HCT116 (cell line): ENCODE results near the gene HNRNPAB. TPM values are rescaled to one million over a fixed set of nuclear protein-coding genes. Genes with fewer than 3 reads are reported as not detected.

Experiments used
- ATAC-seq: fragments of 200-7000 bp; cut with Tn5 transposase; 2 replicates; pipeline ENCODE4 v1.9.1; 2020; ENCODE audit warnings: mild to moderate bottlenecking, moderate library complexity
- BruUV-seq: library from RNA; stranded (reverse); fragments of 400-500 nt; replicated peaks from 2 replicates; lab custom pipeline; 2021; lab: Mats Ljungman, UMichigan
- CTCF ChIA-PET: fragments of 300-600 bp; sonication (Branson Sonifier 250); formaldehyde crosslinking; loops from one replicate; lab custom pipeline; 2021; ENCODE audit warnings: antibody characterized with exemption; lab: Charles Lee
- POLR2A ChIA-PET: fragments of 300-600, 350-600 bp; sonication (Branson Sonifier 250); formaldehyde crosslinking; loops from one replicate; lab custom pipeline; 2021; ENCODE audit warnings: antibody characterized with exemption; lab: Charles Lee
- RAD21 ChIA-PET, 2 experiments: fragments of 300-600 bp; sonication (Branson Sonifier 250); formaldehyde crosslinking; loops; one replicate each; lab custom pipeline; 2023; ENCODE audit warnings: low total read pairs in 2 of 2; ENCODE audit not compliant: uncharacterized antibody in 2 of 2, unreplicated experiment in 2 of 2, low non-redundant PET in 1 of 2; lab: Charles Lee
- DNase-seq: peaks from one replicate; pipeline ENCODE4 v3.0.0-alpha.2; 2010; ENCODE audit warnings: low read depth, low spot score
- H2AFZ ChIP-seq: fragments of 200-600 bp; shearing (Covaris generic), sonication (generic); 2 replicates; pipeline ENCODE4 v1.6.1; 2017; ENCODE audit warnings: low read depth, mixed run types, mixed read lengths, antibody characterized with exemption, low read length; ENCODE audit not compliant: poor library complexity, severe bottlenecking
- H3K27ac ChIP-seq: 2 replicates; pipeline ENCODE4 v1.5.1; 2012; ENCODE audit warnings: low read depth, low read length
- H3K27me3 ChIP-seq: fragments of 200-600 bp; sonication (generic); 2 replicates; pipeline ENCODE4 v1.6.1; 2016; ENCODE audit warnings: mixed run types, low read length, mixed read lengths; ENCODE audit not compliant: insufficient read depth
- H3K36me3 ChIP-seq, 2 experiments: fragments of 200-500 bp in 1 of 2; fragments of 200-600 bp in 1 of 2; sonication (Bioruptor generic) in 1 of 2; sonication (generic) in 1 of 2; 2 replicates each; pipeline versions ENCODE4 v1.5.1 to v1.6.1; 2014 to 2016; ENCODE audit warnings: low read length in 2 of 2, inconsistent platforms in 1 of 2, mixed read lengths in 1 of 2, mixed run types in 1 of 2; ENCODE audit not compliant: insufficient read depth in 2 of 2, control insufficient read depth in 1 of 2
- H3K4me1 ChIP-seq, 2 experiments: fragments of 200-600 bp in 1 of 2; sonication (generic) in 1 of 2; 2 replicates each; pipeline versions ENCODE4 v1.5.1 to v1.6.1; 2012 to 2017; ENCODE audit warnings: low read length in 2 of 2, inconsistent platforms in 1 of 2, mild to moderate bottlenecking in 1 of 2, mixed read lengths in 1 of 2, mixed run types in 1 of 2, moderate library complexity in 1 of 2; ENCODE audit not compliant: insufficient read depth in 2 of 2, control insufficient read depth in 1 of 2
- H3K4me2 ChIP-seq: fragments of 200-600 bp; sonication (generic); 2 replicates; pipeline ENCODE4 v1.6.1; 2017; ENCODE audit warnings: mixed run types, low read length, mixed read lengths
- H3K4me3 ChIP-seq, 2 experiments: fragments of 200-600 bp in 1 of 2; sonication (generic) in 1 of 2; replicated peaks in 1 of 2; 2 replicates each; pipeline ENCODE4 v1.5.1; 2011 to 2016; ENCODE audit warnings: low read length in 2 of 2, control low read depth in 1 of 2, low read depth in 1 of 2, mild to moderate bottlenecking in 1 of 2, mixed read lengths in 1 of 2, mixed run types in 1 of 2
- H3K79me2 ChIP-seq: fragments of 200-600 bp; sonication (generic); 2 replicates; pipeline ENCODE4 v1.6.1; 2017; ENCODE audit warnings: mild to moderate bottlenecking, mixed run types, low read length, moderate library complexity, mixed read lengths; ENCODE audit not compliant: insufficient read depth
- H3K9ac ChIP-seq: fragments of 200-600 bp; sonication (generic); 2 replicates; pipeline ENCODE4 v1.6.1; 2016; ENCODE audit warnings: low read length, mixed read lengths
- H3K9me2 ChIP-seq: fragments of 200-600 bp; sonication (generic), shearing (Covaris generic); 2 replicates; pipeline ENCODE4 v1.6.1; 2017; ENCODE audit warnings: mixed run types, mild to moderate bottlenecking, moderate library complexity; ENCODE audit not compliant: insufficient read depth
- H3K9me3 ChIP-seq, 2 experiments: fragments of 200-500 bp in 1 of 2; fragments of 200-600 bp in 1 of 2; sonication (Bioruptor generic) in 1 of 2; sonication (generic) in 1 of 2; 2 replicates each; pipeline ENCODE4 v1.6.1; 2014 to 2017; ENCODE audit warnings: low read length in 2 of 2, mixed read lengths in 2 of 2, inconsistent platforms in 1 of 2, low read depth in 1 of 2, mild to moderate bottlenecking in 1 of 2, mixed run types in 1 of 2, moderate library complexity in 1 of 2; ENCODE audit not compliant: control insufficient read depth in 1 of 2, insufficient read depth in 1 of 2
- H4K20me1 ChIP-seq: fragments of 200-600 bp; sonication (generic), shearing (Covaris generic); 2 replicates; pipeline ENCODE4 v1.6.1; 2017; ENCODE audit warnings: mixed run types, mild to moderate bottlenecking, moderate library complexity; ENCODE audit not compliant: insufficient read depth
- CBX3 ChIP-seq: IDR thresholded peaks from 2 replicates; pipeline ENCODE4 v1.6.1; 2012; ENCODE audit warnings: low read depth
- CEBPB ChIP-seq: IDR thresholded peaks from 2 replicates; pipeline ENCODE4 v1.6.1; 2012; ENCODE audit warnings: low read depth
- EGR1 ChIP-seq: IDR thresholded peaks from 2 replicates; pipeline ENCODE4 v1.6.1; 2012; ENCODE audit warnings: low read depth
- ELF1 ChIP-seq: IDR thresholded peaks from 2 replicates; pipeline ENCODE4 v1.6.1; 2012; ENCODE audit warnings: low read depth, borderline replicate concordance
- EZH2 ChIP-seq: fragments of 200-600 bp; sonication (generic); IDR thresholded peaks from 2 replicates; pipeline ENCODE4 v1.6.1; 2017; ENCODE audit warnings: antibody characterized with exemption, mixed run types
- EZH2phosphoT487 ChIP-seq: fragments of 200-600 bp; IDR thresholded peaks from 2 replicates; pipeline ENCODE4 v1.6.1; 2018; ENCODE audit warnings: antibody characterized with exemption, borderline replicate concordance
- FOSL1 ChIP-seq: IDR thresholded peaks from 2 replicates; pipeline ENCODE4 v1.6.1; 2012; ENCODE audit warnings: low read depth
- RAD21 ChIP-seq: IDR thresholded peaks from 2 replicates; pipeline ENCODE4 v1.6.1; 2012; ENCODE audit warnings: low read depth, mild to moderate bottlenecking
- SIN3A ChIP-seq: IDR thresholded peaks from 2 replicates; pipeline ENCODE4 v1.6.1; 2012; ENCODE audit warnings: low read depth
- SRF ChIP-seq: IDR thresholded peaks from 2 replicates; pipeline ENCODE4 v1.6.1; 2012; ENCODE audit warnings: low read depth
- ZFX ChIP-seq: fragments of 450-650 bp; IDR thresholded peaks from 2 replicates; pipeline ENCODE4 v1.6.1; 2017
- intact Hi-C: fragments of 100-400 bp; cut with micrococcal nuclease; formaldehyde crosslinking; loops from 2 replicates; pipeline ENCODE4 v1.10.0; 2022
- total RNA-seq: library from RNA; stranded (reverse); gene quantifications from one replicate; pipeline ENCODE4 v1.2.1, GENCODE V29; 2021; ENCODE audit not compliant: unreplicated experiment
- TF ChIP-seq, protein P1 (sequence below): IDR thresholded peaks from 2 replicates; pipeline ENCODE4 v1.6.1; 2012
- TF ChIP-seq, protein P2 (sequence below): IDR thresholded peaks from 2 replicates; pipeline ENCODE4 v1.6.1; 2012; ENCODE audit warnings: low read depth
- TF ChIP-seq, protein P3 (sequence below), 3 experiments: fragments of 200-600 bp in 1 of 3; sonication (generic) in 1 of 3; IDR thresholded peaks in 2 of 3; conservative IDR thresholded peaks in 1 of 3; 2 replicates each; pipeline ENCODE4 v1.5.1; 2012 to 2017; ENCODE audit warnings: low read depth in 2 of 3, low read length in 2 of 3, antibody characterized with exemption in 1 of 3, borderline replicate concordance in 1 of 3, control low read depth in 1 of 3, mild to moderate bottlenecking in 1 of 3, mixed read lengths in 1 of 3, mixed run types in 1 of 3, moderate library complexity in 1 of 3; ENCODE audit not compliant: insufficient read depth in 1 of 3

Gene HNRNPAB
- total RNA-seq, 1 experiment from 2014 or later, result 273 TPM

- Histone ChIP-seq H3K9me2 (no peaks in the 10 kb centered on the region), H3K4me3 (no peak overlapping the region), H3K9me3 (no peaks in the 10 kb centered on the region), H3K27me3 (no peaks in the 10 kb centered on the region), H3K9ac (no peak overlapping the region), H3K36me3 (peaks cover 66 to 86% of the 10 kb centered on the region in 2 experiments), H4K20me1 (peaks cover 53% of the 10 kb centered on the region), H3K4me2 (no peak overlapping the region), H3K4me1 (peaks cover 13 to 23% of the 10 kb centered on the region in 2 experiments), H3K27ac (no peak overlapping the region), H2AFZ (no peak overlapping the region), H3K79me2 (peaks cover 62% of the 10 kb centered on the region)
- TSS peak; percentile 5 for BruUV-seq
- intact Hi-C loops, result no loop called here
- ChIA-PET RAD21 (no interaction called here), POLR2A (no interaction called here), CTCF (no interaction called here)
- no peak for ATAC-seq
- no peak for DNase-seq
- TF ChIP-seq, protein P1, sequence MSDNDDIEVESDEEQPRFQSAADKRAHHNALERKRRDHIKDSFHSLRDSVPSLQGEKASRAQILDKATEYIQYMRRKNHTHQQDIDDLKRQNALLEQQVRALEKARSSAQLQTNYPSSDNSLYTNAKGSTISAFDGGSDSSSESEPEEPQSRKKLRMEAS, result no peak
- TF ChIP-seq EZH2phosphoT487, result no peak
Observed at GRCh38 chr5:178210686-178211085, 6.4 kb downstream of the HNRNPAB start.

- Histone ChIP-seq H3K79me2 (peaks cover 60% of the 10 kb centered on the region), H3K36me3 (peaks cover 69 to 83% of the 10 kb centered on the region in 2 experiments), H3K4me3 (no peak overlapping the region), H3K27me3 (no peaks in the 10 kb centered on the region), H3K4me1 (peaks cover 6 to 20% of the 10 kb centered on the region in 2 experiments), H3K4me2 (no peak overlapping the region), H4K20me1 (peaks cover 46% of the 10 kb centered on the region; the same call in 1 of the 2 replicates), H2AFZ (no peak overlapping the region), H3K9me3 (no peaks in the 10 kb centered on the region), H3K9ac (no peak overlapping the region), H3K9me2 (no peaks in the 10 kb centered on the region), H3K27ac (no peak overlapping the region)
- no TSS peak for BruUV-seq
- ATAC-seq, result peak; percentile 4
- RAD21 ChIA-PET, result no interaction called here
- intact Hi-C loops, result no loop called here
- CTCF ChIA-PET, result no interaction called here
- POLR2A ChIA-PET, result no interaction called here
- no peak for DNase-seq
- TF ChIP-seq SIN3A (no peak), SRF (no peak), ELF1 (no peak), EZH2phosphoT487 (no peak), EGR1 (no peak), RAD21 (no peak), ZFX (no peak), FOSL1 (no peak), CEBPB (no peak), EZH2 (no peak), CBX3 (no peak)
- TF ChIP-seq, protein P2, sequence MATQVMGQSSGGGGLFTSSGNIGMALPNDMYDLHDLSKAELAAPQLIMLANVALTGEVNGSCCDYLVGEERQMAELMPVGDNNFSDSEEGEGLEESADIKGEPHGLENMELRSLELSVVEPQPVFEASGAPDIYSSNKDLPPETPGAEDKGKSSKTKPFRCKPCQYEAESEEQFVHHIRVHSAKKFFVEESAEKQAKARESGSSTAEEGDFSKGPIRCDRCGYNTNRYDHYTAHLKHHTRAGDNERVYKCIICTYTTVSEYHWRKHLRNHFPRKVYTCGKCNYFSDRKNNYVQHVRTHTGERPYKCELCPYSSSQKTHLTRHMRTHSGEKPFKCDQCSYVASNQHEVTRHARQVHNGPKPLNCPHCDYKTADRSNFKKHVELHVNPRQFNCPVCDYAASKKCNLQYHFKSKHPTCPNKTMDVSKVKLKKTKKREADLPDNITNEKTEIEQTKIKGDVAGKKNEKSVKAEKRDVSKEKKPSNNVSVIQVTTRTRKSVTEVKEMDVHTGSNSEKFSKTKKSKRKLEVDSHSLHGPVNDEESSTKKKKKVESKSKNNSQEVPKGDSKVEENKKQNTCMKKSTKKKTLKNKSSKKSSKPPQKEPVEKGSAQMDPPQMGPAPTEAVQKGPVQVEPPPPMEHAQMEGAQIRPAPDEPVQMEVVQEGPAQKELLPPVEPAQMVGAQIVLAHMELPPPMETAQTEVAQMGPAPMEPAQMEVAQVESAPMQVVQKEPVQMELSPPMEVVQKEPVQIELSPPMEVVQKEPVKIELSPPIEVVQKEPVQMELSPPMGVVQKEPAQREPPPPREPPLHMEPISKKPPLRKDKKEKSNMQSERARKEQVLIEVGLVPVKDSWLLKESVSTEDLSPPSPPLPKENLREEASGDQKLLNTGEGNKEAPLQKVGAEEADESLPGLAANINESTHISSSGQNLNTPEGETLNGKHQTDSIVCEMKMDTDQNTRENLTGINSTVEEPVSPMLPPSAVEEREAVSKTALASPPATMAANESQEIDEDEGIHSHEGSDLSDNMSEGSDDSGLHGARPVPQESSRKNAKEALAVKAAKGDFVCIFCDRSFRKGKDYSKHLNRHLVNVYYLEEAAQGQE, result no peak
- TF ChIP-seq, protein P3, sequence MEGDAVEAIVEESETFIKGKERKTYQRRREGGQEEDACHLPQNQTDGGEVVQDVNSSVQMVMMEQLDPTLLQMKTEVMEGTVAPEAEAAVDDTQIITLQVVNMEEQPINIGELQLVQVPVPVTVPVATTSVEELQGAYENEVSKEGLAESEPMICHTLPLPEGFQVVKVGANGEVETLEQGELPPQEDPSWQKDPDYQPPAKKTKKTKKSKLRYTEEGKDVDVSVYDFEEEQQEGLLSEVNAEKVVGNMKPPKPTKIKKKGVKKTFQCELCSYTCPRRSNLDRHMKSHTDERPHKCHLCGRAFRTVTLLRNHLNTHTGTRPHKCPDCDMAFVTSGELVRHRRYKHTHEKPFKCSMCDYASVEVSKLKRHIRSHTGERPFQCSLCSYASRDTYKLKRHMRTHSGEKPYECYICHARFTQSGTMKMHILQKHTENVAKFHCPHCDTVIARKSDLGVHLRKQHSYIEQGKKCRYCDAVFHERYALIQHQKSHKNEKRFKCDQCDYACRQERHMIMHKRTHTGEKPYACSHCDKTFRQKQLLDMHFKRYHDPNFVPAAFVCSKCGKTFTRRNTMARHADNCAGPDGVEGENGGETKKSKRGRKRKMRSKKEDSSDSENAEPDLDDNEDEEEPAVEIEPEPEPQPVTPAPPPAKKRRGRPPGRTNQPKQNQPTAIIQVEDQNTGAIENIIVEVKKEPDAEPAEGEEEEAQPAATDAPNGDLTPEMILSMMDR (IDR thresholded peaks at IDR 0.05 in 2 of 3, conservative IDR thresholded peaks at IDR 0.05 in 1 of 3; ENCODE audit: borderline replicate concordance in 1 of 3, insufficient read depth in 1 of 3, low read depth in 2 of 3, low read length in 2 of 3), result no peak
Observed at GRCh38 chr5:178211095-178212048, 7.0 kb downstream of the HNRNPAB start.
